CD4-positive, alpha-beta T cell treated with Interferon gamma for 1 hour (primary cell): ENCODE results near the gene CCNG1.
"Not testable (repeated sequence)": the region's sequence is repeated elsewhere in the genome, so short reads cannot be mapped to it uniquely, and the experiment has no call there.

Source experiments
- DNase-seq: peaks from one replicate; pipeline ENCODE4 v3.0.0-alpha.2; 2020

CCNG1 gene

GRCh38 chr5:163437309-163438182 lies at the start of gene CCNG1:
Gene CCNG1, plus strand, starts transcription at chr5:163437595. Its CDS starts 1,662 bp downstream, at chr5:163439257.
- DNase-seq: peak; percentile 90

GRCh38 chr5:163395792-163396191 lies 41.6 kb upstream of the CCNG1 start:
- no peak for DNase-seq

- DNase-seq: peak; percentile 18
These were observed 40.5 kb upstream of the CCNG1 start for GRCh38 chr5:163396818-163397340.

GRCh38 chr5:163397354-163397753 lies 40.0 kb upstream of the CCNG1 start:
- no peak for DNase-seq

- DNase-seq: no peak
These were observed 37.5 kb upstream of the CCNG1 start for GRCh38 chr5:163399923-163400322.

GRCh38 chr5:163401271-163401670 lies 36.1 kb upstream of the CCNG1 start:
- no peak for DNase-seq

- no peak for DNase-seq
These were observed 35.4 kb upstream of the CCNG1 start for GRCh38 chr5:163402007-163402406.

- DNase-seq: no peak
These were observed 32.8 kb upstream of the CCNG1 start for GRCh38 chr5:163404364-163405173.

- no peak for DNase-seq
These were observed 30.2 kb upstream of the CCNG1 start for GRCh38 chr5:163407034-163407655.

- peak; percentile 45 for DNase-seq
These were observed 29.0 kb upstream of the CCNG1 start for GRCh38 chr5:163408311-163408923.

GRCh38 chr5:163409384-163409783 lies 28.0 kb upstream of the CCNG1 start:
- no peak for DNase-seq

GRCh38 chr5:163410505-163410904 lies 26.9 kb upstream of the CCNG1 start:
- DNase-seq: no peak

GRCh38 chr5:163415673-163416072 lies 21.7 kb upstream of the CCNG1 start:
- DNase-seq: not testable (repeated sequence)

- no peak for DNase-seq
These were observed 12.6 kb upstream of the CCNG1 start for GRCh38 chr5:163424836-163425235.

- DNase-seq: not testable (repeated sequence)
These were observed 11.3 kb upstream of the CCNG1 start for GRCh38 chr5:163426128-163426527.

GRCh38 chr5:163432544-163432943 lies 4.9 kb upstream of the CCNG1 start:
- DNase-seq: no peak

GRCh38 chr5:163433271-163433670 lies 4.1 kb upstream of the CCNG1 start:
- DNase-seq: no peak

- no peak for DNase-seq
These were observed 3.0 kb upstream of the CCNG1 start for GRCh38 chr5:163434401-163434866.

- no peak for DNase-seq
These were observed 880 bp upstream of the CCNG1 start for GRCh38 chr5:163436515-163436914.

GRCh38 chr5:163437011-163437308 lies 435 bp upstream of the CCNG1 start:
- no peak for DNase-seq

GRCh38 chr5:163439092-163439425 lies 1.7 kb downstream of the CCNG1 start:
- DNase-seq: no peak

GRCh38 chr5:163440954-163441353 lies 3.6 kb downstream of the CCNG1 start:
- no peak for DNase-seq

- no peak for DNase-seq
These were observed 7.1 kb downstream of the CCNG1 start for GRCh38 chr5:163444526-163444925.
